Activated B cell treated with CpG ODN at 0.5 μM for 24 hours (primary cell): ENCODE measurements around the gene IGFL2. TPM values are rescaled to one million over a fixed set of nuclear protein-coding genes. Genes with fewer than 3 reads are reported as not detected.

ENCODE experiments used
- ATAC-seq: fragments of 200-7000 bp; cut with Tn5 transposase; one replicate; pipeline ENCODE4 v1.10.0; 2021; ENCODE audit warnings: low read depth, mild to moderate bottlenecking, moderate library complexity
- CTCF ChIA-PET: fragments of 350-600 bp; sonication (Branson Sonifier 250); formaldehyde crosslinking; loops from one replicate; lab custom pipeline; 2021; ENCODE audit warnings: antibody characterized with exemption; lab: Charles Lee
- POLR2A ChIA-PET: fragments of 350-600 bp; sonication (Branson Sonifier 250); formaldehyde crosslinking; loops from one replicate; lab custom pipeline; 2021; ENCODE audit warnings: antibody characterized with exemption; lab: Charles Lee
- DNase-seq: peaks from one replicate; pipeline ENCODE4 v3.0.0; 2022
- H3K27ac Mint-ChIP-seq: one replicate; pipeline ENCODE4 v1.8.0; 2020; ENCODE audit warnings: mixed read lengths
- H3K27me3 Mint-ChIP-seq: one replicate; pipeline ENCODE4 v1.8.0; 2021; ENCODE audit warnings: mixed read lengths
- H3K36me3 Mint-ChIP-seq: one replicate; pipeline ENCODE4 v1.8.0; 2021; ENCODE audit warnings: low read depth, mixed read lengths
- H3K4me1 Mint-ChIP-seq: one replicate; pipeline ENCODE4 v1.8.0; 2021; ENCODE audit warnings: mixed read lengths
- H3K4me3 Mint-ChIP-seq: one replicate; pipeline ENCODE4 v1.8.0; 2020; ENCODE audit warnings: mild to moderate bottlenecking, mixed read lengths
- H3K9me3 Mint-ChIP-seq: one replicate; pipeline ENCODE4 v1.8.0; 2020; ENCODE audit warnings: mixed read lengths
- intact Hi-C: fragments of 100-400 bp; cut with micrococcal nuclease; formaldehyde crosslinking; loops from one replicate; pipeline ENCODE4 v1.15.1; 2024
- total RNA-seq: library from RNA; stranded (reverse); gene quantifications from 2 replicates; pipeline ENCODE4 v1.2.3, GENCODE V29; 2022
- TF ChIP-seq, protein P1 (sequence below): fragments of 200-600 bp; IDR thresholded peaks from one replicate; pipeline ENCODE4 v1.8.0; 2022; ENCODE audit warnings: antibody characterized with exemption, mild to moderate bottlenecking

IGFL2 gene
- total RNA-seq, 1 donor from 2014 or later, result not detected

DNA sequence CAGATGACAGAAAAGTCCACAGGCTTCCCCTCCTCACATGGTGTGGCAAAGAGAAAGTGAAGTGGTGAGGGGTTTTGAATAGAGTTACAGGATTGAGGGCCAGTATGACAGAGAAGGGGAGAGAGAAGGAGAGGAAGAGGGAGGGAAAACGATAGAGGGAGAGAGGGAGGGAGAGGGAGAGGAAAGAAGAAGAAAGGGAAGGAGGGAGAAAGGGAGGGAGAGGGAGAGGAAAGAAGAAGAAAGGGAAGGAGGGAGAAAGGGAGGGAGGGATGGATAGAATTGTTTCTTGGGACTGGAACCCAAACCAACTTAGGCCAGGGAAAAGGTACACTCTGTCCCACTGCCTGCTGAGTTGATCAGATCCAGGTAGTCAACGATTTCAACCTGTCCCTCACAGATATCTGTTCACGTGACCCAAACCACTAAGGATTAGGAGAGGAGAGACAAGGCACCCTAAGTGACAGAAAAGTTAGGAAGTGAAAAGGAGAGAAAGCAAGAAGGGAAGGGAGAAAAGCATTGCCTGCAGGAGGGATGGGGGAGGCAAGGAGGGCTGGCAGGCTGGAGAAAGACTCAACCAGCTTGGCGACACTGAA lies 15.4 kb upstream of the IGFL2 start:
- POLR2A ChIA-PET, result no interaction called here
- Mint-ChIP-seq H3K27me3 (peaks cover 36% of the 10 kb centered on the region), H3K27ac (no peak overlapping the region), H3K36me3 (no peaks in the 10 kb centered on the region), H3K9me3 (no peaks in the 10 kb centered on the region), H3K4me1 (no peaks in the 10 kb centered on the region), H3K4me3 (no peak overlapping the region)
- intact Hi-C loops, result no loop called here
- DNase-seq (no peak), ATAC-seq (no peak)
- TF ChIP-seq, protein P1, sequence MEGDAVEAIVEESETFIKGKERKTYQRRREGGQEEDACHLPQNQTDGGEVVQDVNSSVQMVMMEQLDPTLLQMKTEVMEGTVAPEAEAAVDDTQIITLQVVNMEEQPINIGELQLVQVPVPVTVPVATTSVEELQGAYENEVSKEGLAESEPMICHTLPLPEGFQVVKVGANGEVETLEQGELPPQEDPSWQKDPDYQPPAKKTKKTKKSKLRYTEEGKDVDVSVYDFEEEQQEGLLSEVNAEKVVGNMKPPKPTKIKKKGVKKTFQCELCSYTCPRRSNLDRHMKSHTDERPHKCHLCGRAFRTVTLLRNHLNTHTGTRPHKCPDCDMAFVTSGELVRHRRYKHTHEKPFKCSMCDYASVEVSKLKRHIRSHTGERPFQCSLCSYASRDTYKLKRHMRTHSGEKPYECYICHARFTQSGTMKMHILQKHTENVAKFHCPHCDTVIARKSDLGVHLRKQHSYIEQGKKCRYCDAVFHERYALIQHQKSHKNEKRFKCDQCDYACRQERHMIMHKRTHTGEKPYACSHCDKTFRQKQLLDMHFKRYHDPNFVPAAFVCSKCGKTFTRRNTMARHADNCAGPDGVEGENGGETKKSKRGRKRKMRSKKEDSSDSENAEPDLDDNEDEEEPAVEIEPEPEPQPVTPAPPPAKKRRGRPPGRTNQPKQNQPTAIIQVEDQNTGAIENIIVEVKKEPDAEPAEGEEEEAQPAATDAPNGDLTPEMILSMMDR, result no peak
- CTCF ChIA-PET, result no interaction called here

DNA sequence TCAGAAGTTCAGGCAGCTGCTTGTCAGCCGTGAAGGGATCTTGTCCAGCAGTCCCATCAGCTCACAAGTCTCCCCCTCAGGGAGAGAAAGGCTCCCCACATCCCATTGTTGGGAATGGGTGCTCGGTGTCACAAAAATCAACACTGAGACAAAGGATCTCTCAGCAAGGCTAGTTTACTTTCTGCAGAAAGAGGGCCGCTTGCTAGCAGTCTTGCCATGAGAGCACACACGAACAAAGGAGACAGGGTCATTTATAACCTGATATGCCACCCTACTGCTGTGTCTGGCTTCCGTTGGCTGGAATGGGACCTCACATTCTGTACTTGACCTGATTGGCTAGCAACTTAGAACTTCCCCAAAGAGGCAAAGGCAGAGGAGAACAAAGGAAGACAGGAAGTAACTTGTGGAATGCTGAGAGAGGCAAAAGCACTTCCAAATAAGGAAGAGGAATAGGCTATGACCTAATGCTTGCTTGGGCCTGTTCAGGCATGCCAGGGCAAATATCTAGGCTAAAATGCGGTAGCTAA lies 14.9 kb upstream of the IGFL2 start:
- no peaks in the 10 kb centered on the region for H3K36me3 Mint-ChIP-seq
- H3K9me3 Mint-ChIP-seq, result no peaks in the 10 kb centered on the region
- intact Hi-C loops, result no loop called here
- ChIA-PET CTCF (no interaction called here), POLR2A (no interaction called here)
- no peaks in the 10 kb centered on the region for H3K4me1 Mint-ChIP-seq
- DNase-seq (no peak), ATAC-seq (no peak)
- TF ChIP-seq, protein P1, result no peak
- H3K27me3 Mint-ChIP-seq, result peaks cover 38% of the 10 kb centered on the region
- H3K27ac Mint-ChIP-seq, result no peak overlapping the region
- H3K4me3 Mint-ChIP-seq, result no peak overlapping the region

DNA sequence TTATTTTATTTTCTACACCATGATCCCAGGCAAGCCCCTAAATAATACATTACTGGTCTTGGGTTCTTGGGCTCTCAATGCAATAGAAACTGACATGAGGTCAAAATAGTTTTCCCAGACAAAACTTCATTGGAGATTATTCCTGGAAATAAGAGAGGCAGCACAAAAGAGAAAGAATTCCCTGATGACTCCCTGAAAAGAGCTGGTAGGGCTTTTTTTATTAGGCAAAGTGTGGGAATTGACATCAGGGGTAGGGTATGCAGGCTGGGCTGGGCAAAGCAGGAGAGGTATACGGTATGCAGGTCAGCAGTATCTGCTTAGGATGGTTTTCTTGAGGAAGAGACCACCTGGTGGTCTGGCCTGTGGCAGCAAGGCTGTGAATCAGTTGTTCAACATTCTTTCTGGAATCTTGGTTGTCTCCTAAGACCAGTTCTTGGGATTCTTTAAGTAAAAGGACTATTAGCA lies 14.2 kb upstream of the IGFL2 start:
- POLR2A ChIA-PET, result no interaction called here
- intact Hi-C loops, result no loop called here
- CTCF ChIA-PET, result no interaction called here
- no peak overlapping the region for H3K4me3 Mint-ChIP-seq
- no peaks in the 10 kb centered on the region for H3K4me1 Mint-ChIP-seq
- DNase-seq (no peak), ATAC-seq (no peak)
- TF ChIP-seq, protein P1, result no peak
- no peak overlapping the region for H3K27ac Mint-ChIP-seq
- no peaks in the 10 kb centered on the region for H3K36me3 Mint-ChIP-seq
- H3K9me3 Mint-ChIP-seq, result no peaks in the 10 kb centered on the region
- H3K27me3 Mint-ChIP-seq, result peaks cover 41% of the 10 kb centered on the region

DNA sequence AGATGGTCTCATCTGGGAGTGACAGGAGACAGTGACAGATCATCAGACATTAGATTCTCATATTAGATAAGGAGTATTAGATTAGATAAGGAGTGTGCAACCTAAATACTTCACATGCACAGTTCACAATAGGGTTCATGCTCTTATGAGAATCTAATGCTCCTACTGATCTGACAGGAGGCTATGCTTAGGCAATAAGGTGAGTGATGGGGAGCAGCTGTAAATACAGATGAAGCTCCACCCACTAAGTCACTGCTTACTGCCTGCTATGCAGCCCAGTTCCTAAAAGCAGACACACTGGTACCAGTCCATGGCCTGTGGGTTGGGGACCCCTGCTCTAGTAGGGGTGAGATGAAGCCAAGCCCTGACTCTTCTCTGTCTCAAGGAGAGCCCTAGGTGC lies 13.5 kb upstream of the IGFL2 start:
- no peak overlapping the region for H3K27ac Mint-ChIP-seq
- no peaks in the 10 kb centered on the region for H3K9me3 Mint-ChIP-seq
- ChIA-PET CTCF (no interaction called here), POLR2A (no interaction called here)
- TF ChIP-seq, protein P1, result no peak
- peaks cover 41% of the 10 kb centered on the region for H3K27me3 Mint-ChIP-seq
- intact Hi-C loops, result no loop called here
- ATAC-seq (no peak), DNase-seq (no peak)
- no peak overlapping the region for H3K4me3 Mint-ChIP-seq
- H3K4me1 Mint-ChIP-seq, result no peaks in the 10 kb centered on the region
- H3K36me3 Mint-ChIP-seq, result no peaks in the 10 kb centered on the region

DNA sequence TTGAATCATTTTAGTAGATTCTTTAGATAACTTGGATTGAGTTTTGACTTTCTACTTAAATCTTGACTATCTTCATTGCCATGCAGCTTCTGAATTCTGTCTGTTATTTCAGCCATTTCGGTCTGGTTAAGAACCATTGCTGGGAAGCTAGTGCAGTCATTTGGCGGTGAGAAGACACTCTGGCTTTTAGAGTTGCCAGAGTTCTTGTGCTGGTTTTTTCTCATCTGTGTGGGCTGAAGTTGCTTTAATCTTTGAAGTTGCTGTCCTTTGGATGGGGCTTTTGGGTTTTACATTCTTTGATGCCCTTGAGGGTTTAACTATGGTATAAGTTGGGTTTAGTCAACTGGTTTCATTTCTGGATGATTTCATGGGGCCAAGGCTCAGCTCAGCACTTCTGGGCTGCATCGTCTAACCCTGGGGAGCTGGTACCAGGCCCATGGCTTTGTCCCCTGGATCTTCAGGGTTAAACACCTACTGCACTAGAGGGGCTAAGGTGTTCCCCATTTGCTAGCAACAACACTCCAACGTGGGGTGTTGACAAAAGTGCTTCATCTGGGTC lies 10.0 kb upstream of the IGFL2 start:
- Mint-ChIP-seq H3K4me3 (no peak overlapping the region), H3K4me1 (no peaks in the 10 kb centered on the region), H3K36me3 (no peaks in the 10 kb centered on the region), H3K9me3 (no peaks in the 10 kb centered on the region), H3K27ac (no peak overlapping the region), H3K27me3 (peaks cover 36% of the 10 kb centered on the region)
- CTCF ChIA-PET, result no interaction called here
- TF ChIP-seq, protein P1, result no peak
- no peak for ATAC-seq
- DNase-seq, result no peak
- intact Hi-C loops, result no loop called here
- POLR2A ChIA-PET, result no interaction called here
